ENCODE measurements around the gene STUM. TPM values are rescaled to one million over a fixed set of nuclear protein-coding genes. Genes with fewer than 3 reads are reported as not detected.

Gene STUM
- total RNA-seq, 1 donor from 2014 or later = 0.55 TPM

DNA sequence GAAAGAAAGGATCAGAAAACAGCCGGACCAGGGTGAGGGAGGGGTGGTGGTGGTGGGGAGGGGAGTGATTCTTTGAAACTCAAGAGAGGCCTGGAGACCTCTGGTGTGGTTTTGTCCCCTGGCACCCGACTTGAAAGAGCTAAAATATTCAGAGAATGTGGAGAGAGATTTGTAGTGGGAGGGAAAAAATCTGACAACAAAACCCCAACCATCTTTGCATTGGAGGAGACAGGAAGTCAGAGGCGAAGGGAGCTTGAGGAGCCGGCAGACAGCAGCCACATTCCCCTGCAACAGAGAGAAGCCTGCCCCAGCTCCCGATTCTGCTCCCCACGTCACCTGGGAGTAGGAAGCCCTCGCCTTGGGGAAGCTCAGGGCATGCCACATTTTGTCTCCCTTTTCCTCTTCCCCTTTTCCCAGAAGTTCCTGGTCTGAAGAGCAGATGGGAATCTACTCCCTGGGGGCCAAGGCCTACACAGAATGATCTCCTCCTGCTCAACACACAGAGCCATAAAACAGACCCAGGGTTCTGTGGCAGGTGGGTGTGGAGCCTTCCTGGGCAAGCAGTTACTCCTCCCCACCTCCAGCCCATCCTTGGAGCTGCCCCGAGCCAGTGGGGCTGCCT, 105.6 kb downstream of the STUM start:
- TF ChIP-seq, protein P1, sequence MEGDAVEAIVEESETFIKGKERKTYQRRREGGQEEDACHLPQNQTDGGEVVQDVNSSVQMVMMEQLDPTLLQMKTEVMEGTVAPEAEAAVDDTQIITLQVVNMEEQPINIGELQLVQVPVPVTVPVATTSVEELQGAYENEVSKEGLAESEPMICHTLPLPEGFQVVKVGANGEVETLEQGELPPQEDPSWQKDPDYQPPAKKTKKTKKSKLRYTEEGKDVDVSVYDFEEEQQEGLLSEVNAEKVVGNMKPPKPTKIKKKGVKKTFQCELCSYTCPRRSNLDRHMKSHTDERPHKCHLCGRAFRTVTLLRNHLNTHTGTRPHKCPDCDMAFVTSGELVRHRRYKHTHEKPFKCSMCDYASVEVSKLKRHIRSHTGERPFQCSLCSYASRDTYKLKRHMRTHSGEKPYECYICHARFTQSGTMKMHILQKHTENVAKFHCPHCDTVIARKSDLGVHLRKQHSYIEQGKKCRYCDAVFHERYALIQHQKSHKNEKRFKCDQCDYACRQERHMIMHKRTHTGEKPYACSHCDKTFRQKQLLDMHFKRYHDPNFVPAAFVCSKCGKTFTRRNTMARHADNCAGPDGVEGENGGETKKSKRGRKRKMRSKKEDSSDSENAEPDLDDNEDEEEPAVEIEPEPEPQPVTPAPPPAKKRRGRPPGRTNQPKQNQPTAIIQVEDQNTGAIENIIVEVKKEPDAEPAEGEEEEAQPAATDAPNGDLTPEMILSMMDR (IDR thresholded peaks at IDR 0.05; ENCODE audit: unreplicated experiment) = no peak
- no peaks in the 10 kb centered on the region for H3K36me3 Mint-ChIP-seq (ENCODE audit: insufficient read depth)
- H3K9me3 Mint-ChIP-seq (ENCODE audit: low read depth) = no peaks in the 10 kb centered on the region
- H3K27ac Mint-ChIP-seq = no peak overlapping the region
- DNase-seq (ENCODE audit: low spot score, unreplicated experiment) = no peak
- H3K4me3 Mint-ChIP-seq (ENCODE audit: low read depth) = no peak overlapping the region
- H3K4me1 Mint-ChIP-seq (ENCODE audit: low read depth) = peaks cover 17% of the 10 kb centered on the region
- peaks cover 8% of the 10 kb centered on the region for H3K27me3 Mint-ChIP-seq

DNA sequence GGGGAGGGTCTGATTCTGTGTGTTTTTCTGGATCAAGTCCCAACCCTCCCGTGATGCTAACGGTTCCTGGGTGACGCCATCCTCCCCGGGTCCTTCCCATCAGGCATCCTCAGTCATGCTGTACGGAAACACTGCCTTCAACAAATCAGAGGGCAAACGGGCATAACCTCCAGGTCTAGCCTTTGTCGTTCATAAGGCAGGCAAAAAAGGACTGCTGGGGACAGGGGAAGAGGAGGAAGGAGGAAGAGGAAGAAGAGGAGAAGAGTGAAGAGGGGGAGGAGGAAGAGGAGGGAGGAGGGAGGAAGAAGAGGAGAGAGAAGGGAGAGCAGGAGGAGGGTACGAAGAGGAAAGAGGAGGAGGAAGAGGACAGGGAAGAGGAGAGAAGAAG, 106.1 kb downstream of the STUM start:
- Mint-ChIP-seq H3K4me3 (ENCODE audit: low read depth) (no peak overlapping the region), H3K4me1 (ENCODE audit: low read depth) (peaks cover 18% of the 10 kb centered on the region), H3K9me3 (ENCODE audit: low read depth) (no peaks in the 10 kb centered on the region), H3K27ac (no peak overlapping the region), H3K27me3 (peaks cover 11% of the 10 kb centered on the region), H3K36me3 (ENCODE audit: insufficient read depth) (no peaks in the 10 kb centered on the region)
- no peak for DNase-seq (ENCODE audit: low spot score, unreplicated experiment)
- TF ChIP-seq, protein P1 (IDR thresholded peaks at IDR 0.05; ENCODE audit: unreplicated experiment) = no peak

DNA sequence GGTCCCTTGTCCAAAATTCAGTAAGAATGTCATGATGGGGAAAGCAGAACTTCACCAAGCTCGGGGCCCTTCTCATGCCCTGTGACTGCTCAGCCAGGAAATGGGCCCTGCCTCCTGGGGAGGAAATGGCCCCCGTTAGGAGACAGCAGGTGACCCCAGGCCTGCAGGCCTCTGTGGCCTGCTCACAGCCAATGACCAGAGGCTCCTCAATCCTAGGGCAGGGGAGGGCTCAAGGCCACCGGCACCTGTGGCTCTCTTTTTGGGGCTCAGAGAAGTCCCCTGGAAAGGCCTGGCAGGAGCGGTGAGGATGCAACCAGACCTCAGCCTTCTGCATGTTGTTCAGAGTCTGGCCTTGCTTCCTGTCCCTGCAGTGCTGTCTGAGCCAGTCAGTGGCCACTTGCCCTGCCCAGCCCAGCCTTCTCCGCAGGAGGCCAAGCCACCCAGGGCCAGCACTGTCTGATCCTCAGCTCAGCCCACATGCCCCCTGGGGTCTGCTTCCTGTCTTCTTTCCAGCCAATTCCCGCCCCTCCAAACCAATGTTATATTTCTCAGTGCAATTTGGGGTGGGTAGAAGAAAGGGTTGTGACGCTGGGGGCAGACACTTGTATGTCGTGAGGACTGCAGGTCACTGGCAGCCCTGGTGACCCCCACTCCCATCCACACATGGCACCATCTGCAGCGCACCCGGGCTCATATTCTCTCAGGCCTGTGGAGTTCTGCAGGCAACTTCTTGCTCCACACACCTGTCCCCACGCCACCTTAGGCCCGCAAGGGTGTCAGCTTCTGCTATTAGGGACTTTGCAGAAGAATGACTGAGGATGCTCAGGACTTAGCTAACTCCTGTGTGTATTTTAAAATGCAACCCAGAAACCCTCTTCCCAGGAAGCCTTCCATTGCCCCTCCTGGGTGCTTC, 106.9 kb downstream of the STUM start:
- H3K4me3 Mint-ChIP-seq (ENCODE audit: low read depth) = no peak overlapping the region
- no peak for DNase-seq (ENCODE audit: low spot score, unreplicated experiment)

DNA sequence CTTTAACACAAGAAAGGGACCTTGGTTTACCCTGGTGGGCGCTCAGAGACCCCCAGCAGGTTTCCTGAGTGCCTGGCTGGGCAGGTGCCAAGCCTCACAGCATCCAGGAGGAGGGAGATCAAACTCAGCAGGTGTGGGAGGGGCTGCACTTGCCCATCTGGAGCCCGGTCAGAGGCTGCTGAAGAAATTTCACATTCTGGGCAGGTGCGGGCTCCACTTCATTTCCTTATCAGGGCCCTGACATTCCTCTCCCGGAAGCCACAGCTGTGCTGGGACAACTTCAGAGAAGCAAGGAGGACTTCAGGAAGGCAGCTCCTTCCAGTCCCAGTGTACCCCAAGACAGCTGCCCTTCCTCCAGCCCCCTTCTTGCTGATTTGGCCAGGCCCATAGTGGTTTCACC, 107.6 kb downstream of the STUM start:
- peaks cover 22% of the 10 kb centered on the region for H3K4me1 Mint-ChIP-seq (ENCODE audit: low read depth)
- H3K36me3 Mint-ChIP-seq (ENCODE audit: insufficient read depth) = no peaks in the 10 kb centered on the region
- TF ChIP-seq, protein P1 (IDR thresholded peaks at IDR 0.05; ENCODE audit: unreplicated experiment) = no peak
- peak overlapping the region; percentile 78 for H3K27ac Mint-ChIP-seq
- H3K4me3 Mint-ChIP-seq (ENCODE audit: low read depth) = no peak overlapping the region
- H3K9me3 Mint-ChIP-seq (ENCODE audit: low read depth) = no peaks in the 10 kb centered on the region
- H3K27me3 Mint-ChIP-seq = peaks cover 10% of the 10 kb centered on the region
- no peak for DNase-seq (ENCODE audit: low spot score, unreplicated experiment)

More for the DNA sequence above, 106.9 kb downstream of the STUM start:
- Mint-ChIP-seq H3K9me3 (ENCODE audit: low read depth) (no peaks in the 10 kb centered on the region), H3K4me1 (ENCODE audit: low read depth) (peaks cover 22% of the 10 kb centered on the region), H3K36me3 (ENCODE audit: insufficient read depth) (no peaks in the 10 kb centered on the region), H3K27ac (peak overlapping the region; percentile 78), H3K27me3 (peaks cover 10% of the 10 kb centered on the region)
- TF ChIP-seq, protein P1 (IDR thresholded peaks at IDR 0.05; ENCODE audit: unreplicated experiment) = no peak

DNA sequence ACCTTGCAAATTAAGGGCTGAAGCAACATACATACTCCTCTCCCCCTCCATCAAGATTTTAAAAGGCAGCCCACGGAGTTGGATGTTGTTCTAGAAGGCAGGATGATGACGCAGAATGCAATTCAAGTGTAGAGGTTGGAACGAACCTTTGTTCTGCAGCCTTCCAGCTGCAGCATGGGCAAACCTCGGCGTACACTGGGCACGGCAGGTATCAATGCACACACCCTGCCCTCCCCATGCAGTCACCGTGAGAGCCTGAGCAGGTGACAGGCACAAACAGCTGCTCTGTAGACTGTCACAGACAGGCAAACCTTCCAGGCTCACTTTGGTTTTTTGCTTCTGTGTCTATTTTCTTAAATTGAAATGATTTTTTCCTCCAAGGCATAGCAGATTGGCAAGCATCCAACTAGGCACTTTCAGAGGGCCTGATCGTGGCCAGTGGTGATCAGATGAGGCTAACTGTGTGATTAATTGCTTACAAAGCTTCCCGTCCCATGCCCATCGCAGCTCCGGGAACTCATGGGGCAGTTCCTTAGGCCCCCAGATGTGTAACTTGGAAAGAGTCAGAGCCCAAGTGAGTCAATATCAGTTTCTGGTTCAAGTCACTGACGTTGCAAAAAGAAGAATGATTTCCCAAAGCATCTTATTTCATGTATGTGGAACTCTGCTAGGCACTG, 108.2 kb downstream of the STUM start:
- H3K4me3 Mint-ChIP-seq (ENCODE audit: low read depth) = no peak overlapping the region
- H3K27ac Mint-ChIP-seq = peak overlapping the region; percentile 49
- TF ChIP-seq, protein P1 (IDR thresholded peaks at IDR 0.05; ENCODE audit: unreplicated experiment) = no peak
- H3K4me1 Mint-ChIP-seq (ENCODE audit: low read depth) = peaks cover 22% of the 10 kb centered on the region
- DNase-seq (ENCODE audit: low spot score, unreplicated experiment) = no peak
- peaks cover 10% of the 10 kb centered on the region for H3K27me3 Mint-ChIP-seq
- H3K36me3 Mint-ChIP-seq (ENCODE audit: insufficient read depth) = no peaks in the 10 kb centered on the region
- no peaks in the 10 kb centered on the region for H3K9me3 Mint-ChIP-seq (ENCODE audit: low read depth)
